OCI-LY3 (cell line): Measurements from ENCODE around the gene MUC2.

Source experiments
- H2AFZ ChIP-seq: fragments of 200-600, 300-600 bp; shearing (Covaris generic); 2 replicates; pipeline ENCODE4 v1.6.0; 2014; ENCODE audit warnings: antibody characterized with exemption, low read depth, low read length
- H3K27ac ChIP-seq: fragments of 200-600, 300-600 bp; sonication (generic); 2 replicates; pipeline ENCODE4 v1.5.1; 2014; ENCODE audit warnings: mild to moderate bottlenecking, low read length, moderate library complexity, mixed read lengths
- H3K27me3 ChIP-seq: fragments of 200-600, 300-600 bp; sonication (generic); 2 replicates; pipeline ENCODE4 v1.6.1; 2014; ENCODE audit warnings: low read depth, low read length, mixed read lengths
- H3K36me3 ChIP-seq: fragments of 200-600, 300-600 bp; sonication (generic); replicated peaks from 2 replicates; pipeline ENCODE3; 2014; ENCODE audit warnings: low read depth, low read length, mixed read lengths
- H3K4me1 ChIP-seq: fragments of 300-600, 200-600 bp; sonication (generic); 2 replicates; pipeline ENCODE4 v1.6.1; 2014; ENCODE audit warnings: low read length, mixed read lengths
- H3K4me2 ChIP-seq: fragments of 200-600, 300-600 bp; sonication (generic); 2 replicates; pipeline ENCODE4 v1.6.1; 2014; ENCODE audit warnings: low read length, mixed read lengths
- H3K4me3 ChIP-seq: fragments of 300-600, 200-600 bp; sonication (generic); 2 replicates; pipeline ENCODE4 v1.5.1; 2014; ENCODE audit warnings: antibody characterized with exemption, mild to moderate bottlenecking, low read length, moderate library complexity
- H3K79me2 ChIP-seq: fragments of 300-600, 200-600 bp; shearing (Covaris generic); 2 replicates; pipeline ENCODE4 v1.6.1; 2014; ENCODE audit warnings: mild to moderate bottlenecking, low read length, mixed read lengths
- H3K9ac ChIP-seq: fragments of 300-600, 200-600 bp; shearing (Covaris generic); 2 replicates; pipeline ENCODE4 v1.6.0; 2014; ENCODE audit warnings: mild to moderate bottlenecking, low read length, moderate library complexity
- H3K9me3 ChIP-seq: fragments of 200-600, 300-600 bp; shearing (Covaris generic); 2 replicates; pipeline ENCODE4 v1.6.1; 2014; ENCODE audit warnings: low read length, mixed read lengths; ENCODE audit not compliant: insufficient read depth
- H4K20me1 ChIP-seq: fragments of 200-600, 300-600 bp; sonication (generic); 2 replicates; pipeline ENCODE4 v1.6.1; 2016; ENCODE audit warnings: low read length, mixed read lengths; ENCODE audit not compliant: insufficient read depth
- CTCF ChIP-seq: fragments of 200-600, 300-600 bp; sonication (generic); IDR thresholded peaks from 2 replicates; pipeline ENCODE4 v1.5.1; 2014; ENCODE audit warnings: antibody characterized with exemption, low read length, low read depth
- EZH2phosphoT487 ChIP-seq: fragments of 200-600 bp; shearing (Covaris generic); IDR thresholded peaks from 2 replicates; pipeline ENCODE4 v1.6.1; 2018; ENCODE audit warnings: antibody characterized with exemption, mixed run types, low read depth

The MUC2 gene

GRCh38 chr11:1072821-1073231 lies 1.8 kb upstream of the MUC2 start:
- H3K4me2 ChIP-seq, result no peak overlapping the region
- H3K9me3 ChIP-seq, result no peaks in the 10 kb centered on the region
- no peaks in the 10 kb centered on the region for H3K4me1 ChIP-seq
- H4K20me1 ChIP-seq, result no peaks in the 10 kb centered on the region
- H3K27me3 ChIP-seq, result peaks cover 4% of the 10 kb centered on the region; the same call in 1 of the 2 replicates
- H3K9ac ChIP-seq, result no peak overlapping the region
- H3K79me2 ChIP-seq, result no peaks in the 10 kb centered on the region
- TF ChIP-seq CTCF (no peak), EZH2phosphoT487 (no peak)
- H3K27ac ChIP-seq, result no peak overlapping the region
- H2AFZ ChIP-seq, result no peak overlapping the region
- no peaks in the 10 kb centered on the region for H3K36me3 ChIP-seq
- no peak overlapping the region for H3K4me3 ChIP-seq

DNA sequence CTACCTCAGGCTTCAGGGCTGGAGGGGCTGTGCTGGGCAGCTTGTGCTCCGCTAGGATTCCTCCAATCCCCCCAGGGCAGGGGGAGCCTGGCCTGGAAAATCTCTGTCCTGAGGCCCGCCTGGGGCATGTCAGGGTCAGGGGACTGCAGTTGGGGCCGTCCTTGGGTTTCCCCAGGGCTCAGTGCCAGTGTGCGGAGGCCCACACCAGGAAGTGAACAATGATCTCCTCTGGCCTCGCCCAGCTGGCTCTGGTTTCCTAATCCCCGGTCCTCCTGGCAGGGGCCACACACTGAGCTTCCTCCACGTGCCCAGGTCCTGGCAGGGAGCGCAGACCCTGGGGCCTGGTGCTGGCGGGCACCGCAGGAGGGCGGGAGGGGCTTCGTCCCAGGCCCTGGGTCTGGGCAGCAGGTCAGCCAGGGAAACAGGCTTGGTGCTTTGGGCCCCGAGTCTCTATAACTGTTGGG lies 1.4 kb upstream of the MUC2 start:
- no peak overlapping the region for H3K9ac ChIP-seq
- H3K4me2 ChIP-seq, result no peak overlapping the region
- no peak overlapping the region for H3K27ac ChIP-seq

DNA sequence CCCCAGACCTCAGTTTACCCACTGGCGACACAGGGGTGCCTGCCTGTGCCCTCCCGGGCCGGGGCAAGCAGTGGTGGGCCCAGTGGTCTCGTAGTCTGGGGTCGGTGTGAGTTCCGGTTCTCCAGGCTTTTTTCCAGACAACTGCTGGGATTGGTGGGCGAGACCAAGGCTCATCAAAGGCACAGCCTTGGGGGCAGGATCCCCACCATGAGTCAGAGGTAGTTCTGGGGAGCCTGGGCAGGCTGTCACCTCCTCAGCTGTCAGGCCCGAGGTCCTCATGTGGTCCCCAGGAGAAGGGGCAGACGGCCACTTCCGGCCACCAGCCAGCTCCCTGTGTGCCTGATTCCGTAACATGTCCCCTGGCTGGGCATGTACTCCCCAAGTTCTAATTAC lies 827 bp upstream of the MUC2 start:
- Histone ChIP-seq H3K9ac (no peak overlapping the region), H3K27me3 (no peaks in the 10 kb centered on the region), H3K27ac (no peak overlapping the region), H4K20me1 (no peaks in the 10 kb centered on the region), H3K4me1 (no peaks in the 10 kb centered on the region), H3K79me2 (no peaks in the 10 kb centered on the region), H3K36me3 (no peaks in the 10 kb centered on the region), H3K4me2 (no peak overlapping the region), H3K9me3 (no peaks in the 10 kb centered on the region), H3K4me3 (no peak overlapping the region), H2AFZ (no peak overlapping the region)
- no peak for TF ChIP-seq CTCF

More for the DNA sequence above, 1.4 kb upstream of the MUC2 start:
- no peaks in the 10 kb centered on the region for H3K9me3 ChIP-seq
- no peak overlapping the region for H3K4me3 ChIP-seq
- no peaks in the 10 kb centered on the region for H3K79me2 ChIP-seq
- no peaks in the 10 kb centered on the region for H3K36me3 ChIP-seq
- H2AFZ ChIP-seq, result no peak overlapping the region
- no peaks in the 10 kb centered on the region for H4K20me1 ChIP-seq
- TF ChIP-seq CTCF, result no peak
- no peak for TF ChIP-seq EZH2phosphoT487
- H3K4me1 ChIP-seq, result no peaks in the 10 kb centered on the region
- peaks cover under 1% of the 10 kb centered on the region; the same call in 1 of the 2 replicates for H3K27me3 ChIP-seq

GRCh38 chr11:1075341-1075911 lies 752 bp downstream of the MUC2 start:
- Histone ChIP-seq H3K4me1 (no peaks in the 10 kb centered on the region), H3K9ac (no peak overlapping the region), H3K9me3 (no peaks in the 10 kb centered on the region), H3K36me3 (no peaks in the 10 kb centered on the region), H3K4me3 (no peak overlapping the region), H4K20me1 (no peaks in the 10 kb centered on the region), H3K27me3 (no peaks in the 10 kb centered on the region), H3K4me2 (no peak overlapping the region), H2AFZ (no peak overlapping the region), H3K79me2 (no peaks in the 10 kb centered on the region), H3K27ac (no peak overlapping the region)
- no peak for TF ChIP-seq EZH2phosphoT487
- TF ChIP-seq CTCF, result no peak
